MM.1S (cell line): Measurements from ENCODE around the gene LMF1.

ENCODE experiments used
- CTCF ChIP-seq: fragments of 300-600 bp; sonication (generic); IDR thresholded peaks from 2 replicates; pipeline ENCODE4 v1.5.1; 2016; ENCODE audit warnings: antibody characterized with exemption, low read length, mixed read lengths
- EZH2 ChIP-seq: fragments of 300-600 bp; sonication (generic); optimal IDR thresholded peaks from 2 replicates; pipeline ENCODE3; 2017; ENCODE audit warnings: low read depth, mild to moderate bottlenecking, antibody characterized with exemption, low read length, mixed read lengths
- EZH2phosphoT487 ChIP-seq: fragments of 300-600 bp; sonication (generic); IDR thresholded peaks from 2 replicates; pipeline ENCODE4 v1.6.1; 2018; ENCODE audit warnings: antibody characterized with exemption, low read length

DNA sequence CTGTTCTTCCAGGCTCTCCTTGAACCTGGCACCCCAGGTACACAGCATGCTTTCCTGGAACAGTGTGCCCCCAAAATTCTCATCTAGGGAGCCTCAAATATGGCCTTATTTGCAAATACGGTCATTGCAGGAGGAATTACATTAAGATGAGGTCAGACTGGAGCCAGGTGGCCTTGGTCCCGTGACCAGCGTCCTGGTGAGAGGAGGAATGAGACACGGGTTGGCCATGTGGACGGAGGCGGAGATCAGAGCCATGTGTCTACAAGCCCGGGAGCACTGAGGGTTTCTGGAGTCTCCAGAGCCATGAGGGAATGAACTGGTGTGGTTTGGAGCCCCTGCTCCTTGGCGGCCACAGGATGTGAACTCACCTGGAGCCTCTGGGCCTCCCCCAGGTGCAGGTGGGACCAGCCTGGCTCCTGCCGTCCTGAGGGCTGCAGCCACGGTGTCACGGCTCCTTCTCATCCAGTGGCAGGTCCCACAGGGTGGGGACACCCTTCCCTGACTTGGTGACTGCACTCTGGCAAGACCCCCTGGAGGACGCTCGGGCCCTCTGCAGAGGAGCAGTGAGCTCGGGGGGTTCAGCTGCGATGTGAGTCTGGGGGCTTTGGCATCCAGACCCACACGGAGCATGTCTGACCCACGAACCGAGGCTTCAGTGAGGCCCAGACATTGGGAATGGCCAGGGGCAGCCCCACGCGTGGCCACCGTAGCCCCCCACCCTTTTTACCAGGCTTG lies 148.4 kb downstream of the LMF1 start:
- TF ChIP-seq EZH2, result no peak
- no peak for TF ChIP-seq CTCF
- TF ChIP-seq EZH2phosphoT487, result no peak
